Body of pancreas (tissue), 4 donors: ENCODE measurements around the gene SETD7.

ENCODE experiments used
- CTCF ChIP-seq, 7 experiments: fragments of 450-650 bp in 4 of 7; fragments of 200-600 bp in 3 of 7; sonication (generic) in 3 of 7; IDR thresholded peaks; one replicate each; pipeline ENCODE4 v1.5.1; 2016 to 2019; ENCODE audit warnings: antibody characterized with exemption in 7 of 7
- POLR2A ChIP-seq, 3 donors: fragments of 450-650 bp; IDR thresholded peaks; one replicate each; pipeline ENCODE4 v1.6.1; 2016; ENCODE audit warnings: antibody characterized with exemption in 3 of 3, mild to moderate bottlenecking in 2 of 3

DNA sequence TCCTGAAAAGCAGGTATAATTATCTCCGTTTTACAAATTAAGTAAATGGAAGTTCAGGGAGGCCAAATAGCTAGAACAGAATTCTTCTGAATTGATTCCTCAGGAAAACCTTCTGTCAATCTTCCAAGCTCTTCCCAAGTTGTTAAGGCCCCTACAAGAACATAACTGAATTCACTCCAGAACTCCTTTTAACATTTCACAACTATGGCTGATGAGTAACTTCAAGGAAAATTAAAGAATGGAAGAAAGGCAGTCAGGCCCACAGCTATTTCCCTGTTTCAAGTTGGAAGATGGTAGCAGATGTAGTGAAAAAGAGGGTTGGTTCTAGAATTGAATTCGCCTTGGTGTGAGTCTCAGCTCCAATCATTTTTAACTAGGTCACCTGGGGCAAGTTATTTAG is 15.9 kb downstream of the SETD7 start:
- TF ChIP-seq CTCF (IDR thresholded peaks at IDR 0.05) (no peak), POLR2A (IDR thresholded peaks at IDR 0.05) (no peak)
